PC-3 (cell line): ENCODE data around the gene POU2F1. TPM values are rescaled to one million over a fixed set of nuclear protein-coding genes. Genes with fewer than 3 reads are reported as not detected.

Experiments
- ATAC-seq: fragments of 200-7000 bp; cut with Tn5 transposase; 2 replicates; pipeline ENCODE4 v1.9.1; 2020; ENCODE audit warnings: mild to moderate bottlenecking, moderate library complexity
- BruUV-seq: library from RNA; stranded (reverse); fragments of 400-500 nt; replicated peaks from 2 replicates; lab custom pipeline; 2021; lab: Mats Ljungman, UMichigan
- CTCF ChIA-PET: fragments of 300-600 bp; sonication (Branson Sonifier 250); formaldehyde crosslinking; loops from one replicate; lab custom pipeline; 2022; ENCODE audit warnings: antibody characterized with exemption; lab: Charles Lee
- POLR2A ChIA-PET: fragments of 300-600 bp; sonication (Branson Sonifier 250); formaldehyde crosslinking; loops from one replicate; lab custom pipeline; 2022; ENCODE audit warnings: antibody characterized with exemption; ENCODE audit not compliant: unreplicated experiment; lab: Charles Lee
- DNase-seq: peaks from one replicate; pipeline ENCODE4 v3.0.0-alpha.2; 2015
- H2AFZ ChIP-seq: fragments of 300-600 bp; sonication (generic); 2 replicates; pipeline ENCODE4 v1.6.0; 2016; ENCODE audit warnings: antibody characterized with exemption, low read length
- H3F3A ChIP-seq: fragments of 300-600 bp; sonication (generic); one replicate; pipeline ENCODE4 v1.6.0; 2017; ENCODE audit warnings: antibody characterized with exemption, low read length, control low read depth, mild to moderate bottlenecking; ENCODE audit not compliant: unreplicated experiment
- H3K27ac ChIP-seq: fragments of 300-600 bp; sonication (generic); 2 replicates; pipeline ENCODE4 v1.5.1; 2016; ENCODE audit warnings: mild to moderate bottlenecking, low read length
- H3K27me3 ChIP-seq: fragments of 300-600 bp; sonication (generic); 2 replicates; pipeline ENCODE4 v1.6.1; 2016; ENCODE audit warnings: low read length, mixed read lengths
- H3K36me3 ChIP-seq: fragments of 300-600 bp; sonication (generic); 2 replicates; pipeline ENCODE4 v1.6.1; 2016; ENCODE audit warnings: low read depth, mixed run types, low read length, mixed read lengths
- H3K4me1 ChIP-seq: fragments of 300-600 bp; sonication (generic); 2 replicates; pipeline ENCODE4 v1.5.1; 2016; ENCODE audit warnings: low read length; ENCODE audit not compliant: insufficient read depth
- H3K4me2 ChIP-seq: fragments of 300-600 bp; sonication (generic); 2 replicates; pipeline ENCODE4 v1.6.0; 2016; ENCODE audit warnings: low read length
- H3K4me3 ChIP-seq: fragments of 300-600 bp; sonication (generic); 2 replicates; pipeline ENCODE4 v1.5.1; 2016; ENCODE audit warnings: mild to moderate bottlenecking, low read length, mixed read lengths
- H3K79me2 ChIP-seq: fragments of 300-600 bp; sonication (generic); 2 replicates; pipeline ENCODE4 v1.6.1; 2017; ENCODE audit warnings: low read length, mixed read lengths
- H3K9ac ChIP-seq: fragments of 300-600 bp; sonication (generic); 2 replicates; pipeline ENCODE4 v1.6.0; 2016; ENCODE audit warnings: mild to moderate bottlenecking, low read length
- H3K9me2 ChIP-seq: fragments of 300-600 bp; sonication (generic); replicated peaks from 2 replicates; pipeline ENCODE4 v1.6.1; 2016; ENCODE audit warnings: mixed run types, low read length, mixed read lengths
- H3K9me3 ChIP-seq: fragments of 300-600 bp; sonication (generic); 2 replicates; pipeline ENCODE4 v1.6.1; 2016; ENCODE audit warnings: low read length, mixed read lengths
- H4K20me1 ChIP-seq: fragments of 300-600 bp; sonication (generic); 2 replicates; pipeline ENCODE4 v1.6.1; 2016; ENCODE audit warnings: low read length, mixed read lengths
- CTCF ChIP-seq: fragments of 300-600 bp; sonication (generic); conservative IDR thresholded peaks from 2 replicates; pipeline ENCODE4 v1.5.1; 2017; ENCODE audit warnings: antibody characterized with exemption, low read depth, mild to moderate bottlenecking, low read length
- EZH2 ChIP-seq: fragments of 300-600 bp; sonication (generic); IDR thresholded peaks from one replicate; pipeline ENCODE4 v1.6.1; 2017; ENCODE audit warnings: antibody characterized with exemption, mild to moderate bottlenecking, low read length; ENCODE audit not compliant: unreplicated experiment
- EZH2phosphoT487 ChIP-seq: fragments of 300-600 bp; sonication (generic); IDR thresholded peaks from 2 replicates; pipeline ENCODE4 v1.6.1; 2018; ENCODE audit warnings: mild to moderate bottlenecking, antibody characterized with exemption, low read length, borderline replicate concordance
- intact Hi-C: fragments of 100-400 bp; cut with micrococcal nuclease; formaldehyde crosslinking; loops from 2 replicates; pipeline ENCODE4 v1.9.0; 2023
- total RNA-seq: library from RNA; depleted of rRNA; stranded (reverse); fragments of >200 nt; gene quantifications from 2 replicates; pipeline ENCODE4 v1.2.3, GENCODE V29; 2014

POU2F1 gene
- total RNA-seq, 1 experiment from 2014 or later: 8.7 TPM

GRCh38 chr1:167182571-167183320, 37.9 kb upstream of the POU2F1 start:
- Histone ChIP-seq H3K36me3 (no peaks in the 10 kb centered on the region), H4K20me1 (no peaks in the 10 kb centered on the region), H3K27me3 (no peaks in the 10 kb centered on the region), H3K4me3 (no peak overlapping the region), H3F3A (no peaks in the 10 kb centered on the region), H3K9me2 (0 out of 2 replicates have a peak, but pooled peaks cover 3% of the 10 kb centered on the region), H3K27ac (no peak overlapping the region), H3K4me1 (no peaks in the 10 kb centered on the region), H3K9me3 (no peaks in the 10 kb centered on the region), H3K9ac (no peak overlapping the region), H3K79me2 (no peaks in the 10 kb centered on the region), H2AFZ (no peak overlapping the region), H3K4me2 (no peak overlapping the region)
- no peak for ATAC-seq
- no peak for DNase-seq
- no peak for TF ChIP-seq EZH2
- TF ChIP-seq CTCF: no peak
- no peak for TF ChIP-seq EZH2phosphoT487
- intact Hi-C loops: no loop called here
- CTCF ChIA-PET: no interaction called here
- no TSS peak for BruUV-seq
- POLR2A ChIA-PET: no interaction called here

GRCh38 chr1:167184081-167184480, 36.6 kb upstream of the POU2F1 start:
- DNase-seq (no peak), ATAC-seq (no peak)
- H3K4me2 ChIP-seq: no peak overlapping the region
- ChIA-PET CTCF (no interaction called here), POLR2A (no interaction called here)
- H3K4me1 ChIP-seq: no peaks in the 10 kb centered on the region
- no peaks in the 10 kb centered on the region for H3K79me2 ChIP-seq
- 0 out of 2 replicates have a peak, but pooled peaks cover 3% of the 10 kb centered on the region for H3K9me2 ChIP-seq
- no peaks in the 10 kb centered on the region for H3K36me3 ChIP-seq
- no peaks in the 10 kb centered on the region for H3K27me3 ChIP-seq
- H3K4me3 ChIP-seq: no peak overlapping the region
- H2AFZ ChIP-seq: no peak overlapping the region
- no peak overlapping the region for H3K27ac ChIP-seq
- no peak overlapping the region for H3K9ac ChIP-seq
- TF ChIP-seq EZH2 (no peak), EZH2phosphoT487 (no peak), CTCF (no peak)
- no TSS peak for BruUV-seq
- no peaks in the 10 kb centered on the region for H4K20me1 ChIP-seq
- H3F3A ChIP-seq: no peaks in the 10 kb centered on the region
- intact Hi-C loops: no loop called here
- H3K9me3 ChIP-seq: no peaks in the 10 kb centered on the region

- POLR2A ChIA-PET: no interaction called here
- CTCF ChIA-PET: no interaction called here
Measured at GRCh38 chr1:167185062-167185461, 35.6 kb upstream of the POU2F1 start.

More at GRCh38 chr1:167185062-167185461, 35.6 kb upstream of the POU2F1 start:
- Histone ChIP-seq H3K4me2 (no peak overlapping the region), H3K9me3 (no peaks in the 10 kb centered on the region), H2AFZ (no peak overlapping the region), H3K9me2 (0 out of 2 replicates have a peak, but pooled peaks cover 3% of the 10 kb centered on the region), H3K79me2 (no peaks in the 10 kb centered on the region), H3K9ac (no peak overlapping the region), H4K20me1 (no peaks in the 10 kb centered on the region), H3K27ac (no peak overlapping the region), H3F3A (no peaks in the 10 kb centered on the region), H3K4me3 (no peak overlapping the region), H3K36me3 (no peaks in the 10 kb centered on the region), H3K4me1 (no peaks in the 10 kb centered on the region), H3K27me3 (no peaks in the 10 kb centered on the region)
- no TSS peak for BruUV-seq
- TF ChIP-seq EZH2: no peak
- no peak for TF ChIP-seq EZH2phosphoT487
- no peak for TF ChIP-seq CTCF
- intact Hi-C loops: no loop called here
- DNase-seq (no peak), ATAC-seq (no peak)
